ENCODE data around the gene DPY19L2. TPM values are rescaled to one million over a fixed set of nuclear protein-coding genes. Genes with fewer than 3 reads are reported as not detected.
"Not testable (repeated sequence)": the region's sequence is repeated elsewhere in the genome, so short reads cannot be mapped to it uniquely, and the experiment has no call there.

DPY19L2 gene
- total RNA-seq, 1 donor from 2014 or later = 28.3 TPM

DNA sequence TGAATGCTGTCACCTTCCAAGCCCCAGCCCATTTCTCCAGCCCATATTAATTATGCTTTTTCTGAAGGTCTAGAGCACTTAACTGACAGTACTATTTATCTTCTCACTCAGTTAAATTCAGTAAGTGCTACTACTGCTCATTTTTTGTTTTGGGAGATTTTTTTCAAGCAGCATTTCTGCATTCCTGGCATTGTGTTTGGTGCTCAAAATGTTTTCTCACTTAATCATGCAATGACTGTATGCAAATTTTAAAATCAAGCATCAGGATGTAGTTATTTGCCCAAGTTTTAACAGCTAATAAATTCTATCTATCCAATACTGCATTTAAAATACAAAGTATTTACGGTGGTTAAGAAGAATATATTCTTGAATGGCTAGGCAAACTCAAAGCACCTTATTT lies 1.6 kb upstream of the DPY19L2 start:
- intact Hi-C loops (cut with DNase I); DNase-seq (ENCODE audit: low spot score); ATAC-seq: not testable (repeated sequence)

DNA sequence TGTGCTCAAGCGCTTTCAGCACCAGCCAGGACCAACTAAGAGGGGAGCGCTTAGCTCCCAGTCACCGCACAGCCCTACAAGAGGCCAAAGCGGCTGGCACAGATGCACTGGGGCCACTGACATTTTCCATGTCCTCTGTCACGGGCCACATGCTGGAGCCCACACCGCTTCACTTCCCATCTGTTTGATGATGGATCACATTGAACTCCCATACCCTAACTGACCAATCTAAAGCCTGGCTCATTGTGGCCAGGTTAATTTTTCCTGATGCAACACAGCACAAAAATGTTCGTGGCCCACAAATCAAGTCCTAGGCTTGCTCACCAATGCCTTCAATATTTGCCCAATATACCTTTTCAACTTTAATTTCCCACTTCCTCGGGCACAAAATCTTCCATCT lies 1.1 kb upstream of the DPY19L2 start:
- intact Hi-C loops (cut with DNase I); DNase-seq (ENCODE audit: low spot score); ATAC-seq: not testable (repeated sequence)

DNA sequence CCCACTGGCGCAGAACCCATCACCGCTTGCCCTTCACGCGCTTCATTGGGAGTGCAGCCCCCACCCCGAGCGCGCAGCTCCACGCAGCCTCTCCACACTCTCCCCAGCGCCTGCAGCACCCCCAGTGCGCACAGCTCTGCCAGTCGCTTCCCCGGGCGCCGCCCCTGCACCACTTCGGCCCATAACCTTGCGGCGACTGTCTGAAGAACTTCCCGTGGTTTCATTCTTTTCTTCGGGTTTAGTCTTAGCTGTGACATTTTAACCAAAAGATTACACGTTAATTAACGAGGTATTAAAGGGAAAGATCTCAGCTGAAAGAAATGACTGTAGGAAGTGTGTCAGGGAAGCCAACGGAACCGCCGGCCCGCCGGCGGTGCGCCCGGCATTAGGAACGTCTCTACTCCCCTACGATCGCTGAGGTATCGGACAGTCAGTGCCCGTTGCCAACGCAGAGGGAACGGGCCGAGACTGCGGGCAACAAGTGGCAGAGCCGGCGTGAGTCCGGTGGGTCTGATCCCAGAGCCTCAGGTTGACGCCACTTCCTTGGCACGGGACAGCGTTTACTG lies 590 bp upstream of the DPY19L2 start:
- intact Hi-C loops (cut with DNase I) = not testable (repeated sequence)
- ATAC-seq (peak; percentile 61), DNase-seq (ENCODE audit: low spot score) (peak; percentile 59)

- DNase-seq (ENCODE audit: low spot score); intact Hi-C loops (cut with DNase I); ATAC-seq: not testable (repeated sequence)
These were observed 5.3 kb downstream of the DPY19L2 start for GRCh38 chr12:63663005-63663404.

GRCh38 chr12:63658501-63658900 lies 9.8 kb downstream of the DPY19L2 start:
- intact Hi-C loops (cut with DNase I); DNase-seq (ENCODE audit: low spot score); ATAC-seq: not testable (repeated sequence)

GRCh38 chr12:63656407-63656806 lies 11.9 kb downstream of the DPY19L2 start:
- intact Hi-C loops (cut with DNase I); ATAC-seq; DNase-seq (ENCODE audit: low spot score): not testable (repeated sequence)

DNA sequence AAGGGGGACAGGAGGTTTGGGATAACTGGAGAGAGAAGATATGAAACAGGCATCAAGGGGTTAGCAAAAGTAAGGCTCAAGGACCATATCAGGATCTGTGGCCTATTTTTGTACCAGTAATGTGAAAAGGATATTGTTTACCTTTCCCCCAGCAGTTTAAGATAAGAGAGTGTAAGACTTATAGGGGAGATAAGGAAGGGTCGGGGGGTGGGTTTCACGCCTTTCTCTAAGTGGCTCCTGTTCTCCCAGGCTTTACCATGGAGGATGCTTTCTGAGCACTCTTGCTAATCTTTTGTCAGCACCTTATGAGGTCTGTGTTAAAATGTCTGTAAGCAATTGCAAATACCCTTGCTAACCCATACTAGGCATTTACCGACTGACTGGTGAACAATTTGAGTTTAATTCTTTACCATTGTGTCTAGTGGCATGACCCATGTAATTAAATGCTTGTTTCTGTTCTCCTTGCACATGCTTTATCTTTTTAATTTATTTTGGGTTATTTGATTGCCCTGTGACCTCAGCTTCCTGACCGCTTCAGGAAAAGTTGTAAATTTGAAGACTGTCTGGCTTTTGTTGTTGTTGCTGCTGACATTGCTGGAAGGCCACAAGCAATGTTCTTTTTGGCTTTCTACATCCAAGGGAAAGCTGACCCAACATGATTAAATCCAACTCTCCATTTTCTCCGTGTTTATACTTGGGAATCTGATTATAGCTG lies 12.6 kb downstream of the DPY19L2 start:
- DNase-seq (ENCODE audit: low spot score); ATAC-seq; intact Hi-C loops (cut with DNase I): not testable (repeated sequence)

GRCh38 chr12:63654481-63654880 lies 13.8 kb downstream of the DPY19L2 start:
- intact Hi-C loops (cut with DNase I); DNase-seq (ENCODE audit: low spot score); ATAC-seq: not testable (repeated sequence)

GRCh38 chr12:63649517-63649916 lies 18.8 kb downstream of the DPY19L2 start:
- ATAC-seq; intact Hi-C loops (cut with DNase I); DNase-seq (ENCODE audit: low spot score): not testable (repeated sequence)

DNA sequence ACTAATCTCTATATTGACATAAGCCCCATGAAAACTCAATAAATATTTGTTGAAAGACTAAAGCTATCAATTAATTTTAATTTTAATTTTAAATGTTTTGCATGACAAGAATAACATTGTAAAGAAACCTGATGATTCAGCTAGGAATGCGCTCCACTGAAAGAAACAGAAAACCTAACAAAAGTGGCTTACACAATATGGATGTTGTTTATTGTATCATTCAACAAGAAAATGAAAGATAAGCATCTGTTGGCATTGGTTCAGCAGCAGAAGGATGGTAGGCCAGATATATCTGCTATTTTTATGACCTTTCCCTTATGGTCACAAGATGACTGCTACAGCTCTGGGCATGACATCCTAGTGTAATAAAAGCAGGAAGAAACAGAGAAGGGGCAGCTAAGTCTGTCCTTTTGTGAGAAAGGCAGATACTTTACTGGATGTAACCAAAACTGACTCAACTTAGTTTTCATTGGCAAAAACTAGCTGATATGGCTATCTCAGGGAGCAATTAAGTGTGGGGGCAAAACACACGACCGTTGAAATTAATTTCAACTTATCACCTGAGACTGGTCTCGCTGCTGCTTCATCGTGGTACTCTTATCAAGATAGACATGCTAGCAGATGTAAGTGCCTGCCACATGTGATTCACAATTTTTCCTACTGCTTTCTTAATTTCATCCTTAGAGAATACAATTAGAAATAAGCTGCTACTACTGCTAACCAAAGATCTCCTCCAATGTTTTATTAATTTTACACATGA lies 24.7 kb downstream of the DPY19L2 start:
- intact Hi-C loops (cut with DNase I); DNase-seq (ENCODE audit: low spot score); ATAC-seq: not testable (repeated sequence)

GRCh38 chr12:63624258-63624657 lies 44.0 kb downstream of the DPY19L2 start:
- intact Hi-C loops (cut with DNase I); DNase-seq (ENCODE audit: low spot score); ATAC-seq: not testable (repeated sequence)

- ATAC-seq; intact Hi-C loops (cut with DNase I); DNase-seq (ENCODE audit: low spot score): not testable (repeated sequence)
These were observed 52.7 kb downstream of the DPY19L2 start for GRCh38 chr12:63615544-63615943.

- ATAC-seq; intact Hi-C loops (cut with DNase I); DNase-seq (ENCODE audit: low spot score): not testable (repeated sequence)
These were observed 57.0 kb downstream of the DPY19L2 start for GRCh38 chr12:63611285-63611684.

GRCh38 chr12:63609281-63609680 lies 59.0 kb downstream of the DPY19L2 start:
- intact Hi-C loops (cut with DNase I) = not testable (repeated sequence)

DNA sequence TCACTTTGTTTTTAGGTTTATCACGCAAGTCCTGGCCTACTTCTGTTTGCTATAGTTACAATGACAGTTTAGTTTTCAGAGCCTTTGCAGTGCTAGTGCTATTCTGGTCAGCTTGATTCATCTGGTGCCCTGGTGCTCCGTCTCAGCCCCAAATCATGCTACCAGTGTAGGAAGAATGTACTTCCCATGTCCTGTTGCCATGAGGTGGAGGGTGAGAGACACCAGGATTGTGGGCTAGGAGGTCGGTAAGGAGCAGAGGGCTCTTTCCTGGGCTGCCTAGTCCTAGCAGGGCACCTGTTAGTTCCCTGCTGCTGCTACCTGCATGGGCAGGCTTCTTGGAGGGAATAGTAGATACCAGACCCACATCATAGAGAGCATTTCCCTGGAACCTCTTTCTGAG lies 63.3 kb downstream of the DPY19L2 start:
- intact Hi-C loops (cut with DNase I); DNase-seq (ENCODE audit: low spot score); ATAC-seq: not testable (repeated sequence)

More at GRCh38 chr12:63609281-63609680, 59.0 kb downstream of the DPY19L2 start:
- DNase-seq (ENCODE audit: low spot score); ATAC-seq: not testable (repeated sequence)

DNA sequence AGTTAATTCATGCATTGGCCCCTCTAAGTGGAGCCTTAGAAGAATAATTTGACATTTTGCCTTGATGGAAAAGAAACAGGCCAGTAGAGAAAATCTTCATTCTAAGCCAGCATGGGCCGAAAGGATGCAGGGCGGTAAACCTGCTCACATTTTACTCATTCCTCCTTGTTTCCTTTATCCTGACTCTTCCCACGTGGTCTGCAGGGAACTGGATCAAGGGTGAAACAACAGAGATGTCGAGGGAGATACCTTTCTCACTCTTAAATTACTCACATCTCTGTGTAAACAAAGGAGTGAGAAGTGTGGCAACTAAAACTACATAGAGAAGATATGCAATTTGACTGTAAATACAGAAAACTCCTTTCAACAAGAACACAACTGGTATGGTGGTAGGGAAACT lies 73.5 kb downstream of the DPY19L2 start:
- ATAC-seq; intact Hi-C loops (cut with DNase I); DNase-seq (ENCODE audit: low spot score): not testable (repeated sequence)

DNA sequence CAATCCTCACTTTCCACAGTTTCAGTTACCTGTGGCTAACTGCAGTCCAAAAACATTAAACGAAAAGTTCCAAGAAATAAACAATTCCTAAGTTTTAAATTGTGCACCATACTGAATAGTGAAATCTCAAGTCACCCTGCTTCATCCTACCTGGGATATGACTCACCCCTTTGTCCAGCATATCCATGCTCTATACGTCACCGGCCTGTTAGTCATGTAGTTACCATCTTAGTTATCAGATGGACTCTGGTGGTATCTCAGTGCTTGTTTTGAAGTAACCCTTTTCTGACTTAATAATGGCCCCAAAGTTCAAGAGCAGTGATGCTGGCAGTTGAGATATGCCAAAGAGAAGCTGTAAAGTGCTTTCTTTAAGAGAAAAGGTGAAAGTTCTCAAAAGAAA lies 83.9 kb downstream of the DPY19L2 start:
- intact Hi-C loops (cut with DNase I); DNase-seq (ENCODE audit: low spot score); ATAC-seq: not testable (repeated sequence)

DNA sequence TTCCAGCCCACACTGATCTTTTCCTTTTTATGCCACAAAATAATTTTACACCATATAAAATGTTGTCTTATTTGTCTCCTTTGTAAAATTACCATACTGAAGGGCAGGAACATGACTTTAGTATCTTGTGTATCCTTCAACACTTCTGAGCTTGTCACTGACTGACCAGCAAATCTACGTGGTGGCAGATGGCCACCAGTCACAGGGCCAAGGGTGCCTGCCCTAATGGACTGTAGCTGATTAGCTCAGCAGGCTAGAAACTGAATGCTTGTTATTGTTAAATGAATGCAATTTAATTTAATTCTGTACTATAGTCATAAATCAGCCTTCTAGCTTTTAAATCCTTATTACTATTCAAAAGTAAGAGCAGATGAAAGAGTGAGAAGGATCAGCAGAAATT lies 85.0 kb downstream of the DPY19L2 start:
- DNase-seq (ENCODE audit: low spot score); ATAC-seq; intact Hi-C loops (cut with DNase I): not testable (repeated sequence)

- intact Hi-C loops (cut with DNase I); DNase-seq (ENCODE audit: low spot score); ATAC-seq: not testable (repeated sequence)
These were observed 90.7 kb downstream of the DPY19L2 start for GRCh38 chr12:63577631-63578030.
